Activated naive CD4-positive, alpha-beta T cell treated with anti-CD3 and anti-CD28 coated beads for 36 hours (primary cell): ENCODE results near the gene RARB. TPM values are rescaled to one million over a fixed set of nuclear protein-coding genes. Genes with fewer than 3 reads are reported as not detected.
A peak's percentile ranks its signal among the peaks of the same experiment; 100 is the strongest.

Experiments used
- CTCF ChIA-PET: fragments of 350-600 bp; sonication (Branson Sonifier 250); formaldehyde crosslinking; loops from one replicate; lab custom pipeline; 2021; ENCODE audit warnings: antibody characterized with exemption; lab: Charles Lee
- DNase-seq: peaks from one replicate; pipeline ENCODE4 v3.0.0-alpha.2; 2020
- H3K27ac Mint-ChIP-seq: one replicate; pipeline ENCODE4 v1.8.0; 2021; ENCODE audit warnings: mild to moderate bottlenecking, mixed read lengths
- H3K27me3 Mint-ChIP-seq: one replicate; pipeline ENCODE4 v1.8.0; 2021; ENCODE audit warnings: low read depth, mixed read lengths
- H3K36me3 Mint-ChIP-seq: one replicate; pipeline ENCODE4 v1.8.0; 2021; ENCODE audit warnings: low read depth, mixed read lengths
- H3K4me1 Mint-ChIP-seq: one replicate; pipeline ENCODE4 v1.8.0; 2021; ENCODE audit warnings: low read depth, mixed read lengths
- H3K4me3 Mint-ChIP-seq: one replicate; pipeline ENCODE4 v1.8.0; 2021; ENCODE audit warnings: mild to moderate bottlenecking, moderate library complexity, mixed read lengths
- H3K9me3 Mint-ChIP-seq: one replicate; pipeline ENCODE4 v1.8.0; 2021; ENCODE audit warnings: mixed read lengths
- intact Hi-C: fragments of 100-400 bp; cut with micrococcal nuclease; formaldehyde crosslinking; loops from one replicate; pipeline ENCODE4 v1.15.1; 2023
- total RNA-seq, 2 experiments: library from RNA; stranded (reverse); gene quantifications; one replicate each; pipeline ENCODE4 v1.2.3, GENCODE V29; 2021

Gene RARB
- total RNA-seq, 2 experiments from 2014 or later: not detected

DNA sequence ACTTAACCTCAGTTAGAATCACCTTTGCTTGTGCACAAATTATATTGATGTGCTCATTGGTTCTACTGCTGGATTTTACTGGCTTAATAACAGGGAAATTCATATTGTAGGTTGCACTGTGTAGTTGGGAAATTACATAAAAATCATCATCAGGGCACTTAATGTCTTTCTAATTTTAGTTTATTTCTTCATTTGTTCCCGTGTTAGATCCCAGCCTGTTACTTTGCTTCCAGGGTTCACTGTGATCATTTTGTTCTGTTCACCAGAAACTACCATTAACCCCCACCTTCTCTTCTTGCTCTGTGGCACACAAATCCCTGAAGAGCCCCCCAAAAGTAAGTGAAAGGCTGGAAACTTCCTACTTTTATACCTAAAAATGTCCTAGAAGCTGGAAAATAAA lies 80.4 kb downstream of the RARB start:
- Mint-ChIP-seq H3K36me3 (no peaks in the 10 kb centered on the region), H3K9me3 (no peaks in the 10 kb centered on the region), H3K27me3 (peaks cover 8% of the 10 kb centered on the region), H3K4me1 (no peaks in the 10 kb centered on the region), H3K27ac (no peak overlapping the region), H3K4me3 (no peak overlapping the region)
- CTCF ChIA-PET: no interaction called here
- intact Hi-C loops: no loop called here
- no peak for DNase-seq

DNA sequence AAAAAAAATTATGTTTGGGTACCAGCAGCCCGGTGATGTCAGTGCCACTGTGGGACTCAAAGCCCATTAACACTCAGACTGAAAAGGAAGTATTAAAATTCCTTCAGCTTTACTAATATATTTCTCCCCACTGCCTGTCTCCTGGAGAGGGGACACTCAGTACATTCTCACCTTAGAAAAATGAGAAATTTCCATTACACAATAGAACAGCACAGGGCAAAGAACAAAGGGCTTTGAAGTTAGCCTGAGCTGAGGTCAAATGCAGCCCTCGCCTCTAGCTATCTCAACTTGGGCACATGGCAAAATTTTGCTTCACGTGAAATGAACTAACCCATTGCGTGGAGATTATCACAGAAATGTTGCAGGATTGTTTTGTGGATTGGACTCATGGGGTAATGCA lies 80.8 kb downstream of the RARB start:
- H3K27me3 Mint-ChIP-seq: peaks cover 10% of the 10 kb centered on the region
- H3K4me1 Mint-ChIP-seq: no peaks in the 10 kb centered on the region
- no peak overlapping the region for H3K4me3 Mint-ChIP-seq
- DNase-seq: no peak
- no peaks in the 10 kb centered on the region for H3K36me3 Mint-ChIP-seq
- H3K27ac Mint-ChIP-seq: no peak overlapping the region
- H3K9me3 Mint-ChIP-seq: no peaks in the 10 kb centered on the region
- intact Hi-C loops: no loop called here
- CTCF ChIA-PET: no interaction called here

DNA sequence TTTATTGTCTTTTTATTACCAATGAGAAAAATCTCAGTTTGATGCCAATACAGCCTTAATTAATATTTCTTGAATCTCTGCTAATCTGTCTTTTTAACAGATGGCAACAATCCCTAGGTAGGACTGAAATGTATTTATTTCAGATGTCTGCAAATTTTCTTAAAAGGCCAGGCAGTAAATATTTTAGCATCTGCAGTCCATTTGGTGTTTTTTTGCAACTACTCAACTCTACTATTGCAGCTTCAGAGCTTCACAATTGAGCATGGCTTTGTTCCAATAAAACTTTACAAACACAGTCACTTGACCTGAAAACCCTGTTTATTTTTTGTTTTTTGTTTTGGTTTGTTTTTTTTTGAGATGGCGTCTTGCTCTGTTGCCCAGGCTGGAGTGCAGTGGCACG lies 82.7 kb downstream of the RARB start:
- H3K4me3 Mint-ChIP-seq: no peak overlapping the region
- H3K27ac Mint-ChIP-seq: no peak overlapping the region
- CTCF ChIA-PET: no interaction called here
- intact Hi-C loops: no loop called here
- no peaks in the 10 kb centered on the region for H3K9me3 Mint-ChIP-seq
- no peaks in the 10 kb centered on the region for H3K4me1 Mint-ChIP-seq
- no peak for DNase-seq
- H3K27me3 Mint-ChIP-seq: peaks cover 10% of the 10 kb centered on the region
- no peaks in the 10 kb centered on the region for H3K36me3 Mint-ChIP-seq

DNA sequence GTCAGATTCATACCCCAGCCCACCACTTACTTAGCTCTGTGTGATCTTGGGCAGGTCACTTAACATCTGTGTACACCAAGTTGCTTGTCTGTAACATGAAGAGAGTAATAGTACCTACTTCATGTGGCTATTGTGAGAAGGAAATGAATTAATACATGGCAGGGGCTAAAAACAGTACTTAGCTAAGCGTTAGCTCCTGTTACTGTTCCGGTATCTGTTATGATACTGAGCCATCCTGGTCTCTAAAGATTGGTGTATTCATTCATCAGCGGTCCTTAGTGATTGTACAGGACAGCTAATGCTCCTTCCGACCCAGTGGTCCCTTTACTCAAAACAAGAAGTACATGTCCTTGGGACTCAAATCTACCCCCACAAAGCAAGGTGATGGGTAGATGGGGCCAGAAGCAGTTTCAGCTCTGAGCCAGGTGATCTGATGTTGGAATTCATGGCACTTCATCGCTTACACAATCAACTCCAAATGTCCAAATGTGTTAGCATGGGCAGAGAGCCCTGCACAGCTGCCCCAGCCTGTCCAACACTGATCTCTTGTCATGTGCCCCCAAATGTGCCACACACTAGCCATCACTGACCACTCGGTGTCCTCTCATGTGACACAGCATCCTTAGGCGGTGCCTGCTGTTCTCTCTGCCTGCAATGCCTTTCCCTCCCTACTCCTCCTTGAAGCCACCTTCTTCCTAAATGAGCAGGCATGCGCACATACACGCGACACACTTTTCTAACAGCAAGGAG lies 84.1 kb downstream of the RARB start:
- Mint-ChIP-seq H3K27me3 (peaks cover 10% of the 10 kb centered on the region), H3K27ac (no peak overlapping the region), H3K36me3 (no peaks in the 10 kb centered on the region), H3K4me1 (no peaks in the 10 kb centered on the region), H3K9me3 (no peaks in the 10 kb centered on the region), H3K4me3 (no peak overlapping the region)
- intact Hi-C loops: no loop called here
- CTCF ChIA-PET: interaction anchor here (1.1 kb wide), 1 partner anchor 21 kb away, joined by 3 read pairs; no protein-coding TSS in a partner anchor
- DNase-seq: no peak

DNA sequence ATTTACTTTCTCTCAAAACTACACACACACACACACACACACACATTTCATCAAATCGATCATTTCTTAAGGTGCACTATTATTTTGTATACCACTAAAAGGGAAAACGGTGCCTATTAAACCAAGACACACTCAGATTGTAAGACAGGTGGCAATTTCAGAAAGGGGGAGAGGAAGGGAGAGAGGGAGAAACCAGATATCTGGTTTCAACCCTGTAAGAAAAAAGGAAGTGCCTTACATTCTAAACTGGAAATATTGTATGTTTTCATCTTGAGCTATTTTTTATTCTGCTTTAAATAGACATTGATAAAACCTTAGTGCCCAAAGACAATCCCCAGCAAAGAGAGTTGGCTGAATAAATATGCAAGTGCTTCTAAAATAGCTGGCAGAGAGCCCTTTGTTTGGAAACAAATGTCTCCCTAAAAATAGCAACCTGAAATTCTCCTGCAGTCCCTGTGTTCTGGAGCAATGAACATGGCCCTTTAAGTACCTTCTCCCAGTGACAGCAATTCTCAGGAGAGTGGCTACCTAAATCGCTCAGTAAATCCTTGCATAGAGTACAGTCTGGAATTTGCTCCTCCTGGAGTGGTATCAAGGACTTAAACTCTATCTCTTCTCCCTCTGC lies 85.7 kb downstream of the RARB start:
- no peak for DNase-seq
- H3K27me3 Mint-ChIP-seq: peaks cover 10% of the 10 kb centered on the region
- CTCF ChIA-PET: no interaction called here
- intact Hi-C loops: no loop called here
- no peaks in the 10 kb centered on the region for H3K4me1 Mint-ChIP-seq
- H3K4me3 Mint-ChIP-seq: no peak overlapping the region
- H3K36me3 Mint-ChIP-seq: no peaks in the 10 kb centered on the region
- H3K27ac Mint-ChIP-seq: no peak overlapping the region
- no peaks in the 10 kb centered on the region for H3K9me3 Mint-ChIP-seq

DNA sequence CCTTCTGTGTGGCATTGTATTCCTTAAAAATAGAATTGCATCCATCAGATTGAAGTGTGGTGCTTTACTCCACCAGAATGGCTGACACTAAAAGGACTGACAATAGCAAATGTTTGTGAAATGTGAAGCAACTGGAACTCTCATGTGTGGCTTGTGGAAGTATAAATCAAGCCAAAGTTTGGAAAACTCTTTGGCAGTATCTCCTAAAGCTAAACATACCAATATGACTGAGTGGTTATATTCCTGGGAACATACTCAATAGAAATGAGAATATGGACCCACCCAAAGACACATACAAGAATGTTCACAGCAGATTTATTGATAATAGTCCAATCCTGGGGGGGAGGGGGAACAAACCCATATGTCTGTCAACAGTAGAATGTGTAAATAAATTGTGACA lies 87.1 kb downstream of the RARB start:
- Mint-ChIP-seq H3K36me3 (no peaks in the 10 kb centered on the region), H3K4me3 (no peak overlapping the region), H3K27me3 (peaks cover 10% of the 10 kb centered on the region), H3K4me1 (no peaks in the 10 kb centered on the region), H3K27ac (no peak overlapping the region), H3K9me3 (no peaks in the 10 kb centered on the region)
- intact Hi-C loops: no loop called here
- CTCF ChIA-PET: interaction anchor here (0.6 kb wide), 1 partner anchor 397 kb away, joined by 4 read pairs; no protein-coding TSS in a partner anchor
- no peak for DNase-seq

DNA sequence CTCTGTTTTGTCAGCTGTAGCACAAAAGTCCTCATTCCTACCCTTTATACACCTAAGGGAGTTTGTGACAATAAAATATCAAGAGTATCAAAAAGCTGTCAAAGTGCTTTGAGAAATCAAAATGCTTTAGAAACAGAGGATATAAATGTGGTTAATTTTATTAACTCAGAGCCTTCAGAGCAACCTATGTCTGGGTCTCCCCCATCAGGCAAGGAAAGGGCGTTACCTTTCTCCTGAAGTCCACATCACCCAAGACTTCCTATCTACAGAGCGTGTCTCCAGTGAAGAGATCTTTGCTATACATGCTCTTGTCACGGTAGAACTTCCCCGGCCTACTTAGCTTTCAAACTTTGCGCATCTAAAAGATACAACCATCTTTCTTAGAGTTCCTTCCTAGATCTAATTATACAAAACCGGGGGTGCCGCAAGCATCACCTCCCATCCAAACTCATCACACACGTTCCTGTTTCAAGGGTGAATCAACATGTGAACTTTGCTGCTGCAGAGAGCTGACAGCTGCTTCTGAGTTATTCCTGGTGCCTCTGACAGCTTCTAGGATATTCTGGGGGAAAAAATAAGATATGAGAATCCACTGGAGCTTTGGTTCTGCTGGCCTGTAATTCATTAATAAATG lies 93.0 kb downstream of the RARB start:
- intact Hi-C loops: no loop called here
- Mint-ChIP-seq H3K4me1 (no peaks in the 10 kb centered on the region), H3K9me3 (no peaks in the 10 kb centered on the region), H3K36me3 (no peaks in the 10 kb centered on the region), H3K27me3 (peaks cover 7% of the 10 kb centered on the region), H3K27ac (no peak overlapping the region), H3K4me3 (no peak overlapping the region)
- no peak for DNase-seq
- CTCF ChIA-PET: interaction anchor here (1.6 kb wide), 1 partner anchor 12 kb away, joined by 5 read pairs; no protein-coding TSS in a partner anchor

DNA sequence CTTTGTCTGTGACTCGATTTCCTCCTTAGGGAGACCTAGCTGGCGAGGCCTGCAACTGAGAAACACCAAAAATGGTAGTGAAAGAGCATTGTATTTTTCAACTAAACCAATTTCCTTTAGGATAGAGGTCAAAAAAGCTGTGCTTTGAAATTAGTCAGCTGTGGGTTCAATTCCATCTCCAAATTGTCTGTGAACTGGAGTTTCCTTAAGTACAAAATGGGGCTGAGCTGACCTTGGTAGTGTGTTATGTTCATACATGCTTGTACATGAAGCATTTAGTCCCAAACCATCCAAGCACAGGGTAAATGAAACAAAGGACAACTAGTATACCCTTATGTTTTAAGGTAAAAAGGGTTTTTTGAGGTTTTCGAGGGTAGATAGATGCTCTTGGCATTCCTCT lies 99.3 kb downstream of the RARB start:
- peaks cover 7% of the 10 kb centered on the region for H3K27me3 Mint-ChIP-seq
- H3K4me1 Mint-ChIP-seq: no peaks in the 10 kb centered on the region
- no peak for DNase-seq
- H3K9me3 Mint-ChIP-seq: peaks cover 4% of the 10 kb centered on the region
- H3K27ac Mint-ChIP-seq: no peak overlapping the region
- intact Hi-C loops: no loop called here
- no peaks in the 10 kb centered on the region for H3K36me3 Mint-ChIP-seq
- H3K4me3 Mint-ChIP-seq: no peak overlapping the region
- CTCF ChIA-PET: interaction anchor here (0.5 kb wide), 1 partner anchor 90 kb away, joined by 3 read pairs; no protein-coding TSS in a partner anchor

DNA sequence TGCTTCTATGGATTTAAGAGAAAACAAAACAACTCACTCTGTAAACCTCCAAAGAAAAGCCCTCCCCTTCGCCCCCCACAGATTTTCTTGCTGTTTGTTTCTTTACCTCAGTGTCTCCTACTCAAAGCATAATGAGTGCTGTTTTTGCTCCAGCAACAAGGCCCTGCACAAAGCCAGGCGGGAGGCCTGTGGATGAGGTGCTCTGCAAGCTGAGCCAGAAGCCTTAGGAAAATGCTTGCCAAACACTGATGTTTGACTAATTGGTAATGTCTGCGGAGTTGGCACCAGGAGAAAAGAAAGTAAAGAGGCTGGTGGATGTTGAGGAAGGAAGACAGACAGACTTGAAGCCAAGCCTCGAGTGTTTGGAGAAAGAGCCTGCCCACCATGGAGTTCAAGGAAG lies 99.7 kb downstream of the RARB start:
- Mint-ChIP-seq H3K27ac (no peak overlapping the region), H3K9me3 (peaks cover 5% of the 10 kb centered on the region), H3K27me3 (peaks cover 8% of the 10 kb centered on the region), H3K4me3 (no peak overlapping the region), H3K4me1 (no peaks in the 10 kb centered on the region), H3K36me3 (no peaks in the 10 kb centered on the region)
- no peak for DNase-seq
- intact Hi-C loops: no loop called here
- CTCF ChIA-PET: no interaction called here

DNA sequence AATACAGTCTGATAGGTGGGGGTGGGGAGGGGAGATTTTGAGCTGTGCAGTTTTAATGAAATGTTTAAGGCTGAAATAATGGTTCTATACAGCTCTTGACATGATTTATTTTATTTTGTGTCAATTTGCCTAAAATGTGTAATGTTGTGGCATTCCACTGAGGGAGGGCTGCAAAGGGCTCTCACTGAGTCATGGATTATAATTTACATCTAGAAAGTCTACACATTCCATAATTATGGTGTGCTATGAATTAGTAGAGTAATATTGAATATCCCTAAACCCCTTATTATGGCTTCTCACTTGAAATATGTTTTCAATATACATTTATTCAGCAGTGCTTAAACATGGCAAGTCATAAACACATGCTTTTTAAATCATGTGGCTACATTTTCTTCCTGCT lies 103.9 kb downstream of the RARB start:
- intact Hi-C loops: loop anchor here (1.0 kb wide), 1 partner anchor 62 kb away; no protein-coding TSS in a partner anchor
- H3K27me3 Mint-ChIP-seq: peaks cover 7% of the 10 kb centered on the region
- CTCF ChIA-PET: interaction anchor here (1.2 to 2.1 kb wide), 7 partner anchors 9 to 64 kb away, joined by 3 to 11 read pairs (median 6); no protein-coding TSS in a partner anchor
- no peaks in the 10 kb centered on the region for H3K4me1 Mint-ChIP-seq
- no peak overlapping the region for H3K4me3 Mint-ChIP-seq
- H3K36me3 Mint-ChIP-seq: no peaks in the 10 kb centered on the region
- H3K9me3 Mint-ChIP-seq: peaks cover 5% of the 10 kb centered on the region
- DNase-seq: no peak
- H3K27ac Mint-ChIP-seq: no peak overlapping the region

DNA sequence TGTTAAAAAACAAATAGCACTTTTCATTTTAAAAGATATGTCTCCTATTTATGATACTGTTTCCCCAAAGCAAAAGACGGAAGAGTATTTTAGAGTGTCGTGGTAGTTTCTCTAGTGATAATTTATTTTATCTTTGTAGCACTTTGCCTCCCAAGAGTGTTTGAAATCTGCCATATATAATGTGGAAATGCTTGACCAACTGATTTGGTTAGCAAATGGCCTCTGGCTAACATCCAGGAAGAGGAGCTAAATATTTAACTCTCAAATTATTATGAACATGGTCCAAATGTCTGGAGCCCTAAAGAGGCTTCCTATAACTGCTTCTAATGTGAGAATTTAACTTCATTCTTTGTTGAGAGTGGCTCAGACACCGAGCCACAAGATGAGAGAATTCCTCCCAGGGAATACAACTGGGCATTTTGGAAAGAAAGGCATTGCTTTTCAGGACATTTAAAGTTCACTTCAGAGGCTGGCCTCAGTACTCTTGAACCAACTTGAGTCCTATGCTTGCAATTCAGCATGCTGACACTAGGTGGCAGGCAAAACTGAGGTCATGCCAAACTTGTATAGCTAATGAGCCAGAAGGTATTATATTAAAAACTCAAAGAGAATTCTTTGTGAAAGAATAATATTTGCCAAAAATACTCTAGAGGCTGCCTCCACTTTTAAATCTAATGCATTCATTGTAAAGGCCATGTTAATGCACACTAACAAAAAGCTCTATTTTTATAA lies 104.5 kb downstream of the RARB start:
- H3K4me1 Mint-ChIP-seq: no peaks in the 10 kb centered on the region
- no peaks in the 10 kb centered on the region for H3K36me3 Mint-ChIP-seq
- no peak overlapping the region for H3K27ac Mint-ChIP-seq
- H3K9me3 Mint-ChIP-seq: peaks cover 5% of the 10 kb centered on the region
- intact Hi-C loops: loop anchor here (1.0 kb wide), 1 partner anchor 62 kb away; no protein-coding TSS in a partner anchor
- DNase-seq: peak; percentile 63
- CTCF ChIA-PET: interaction anchor here (0.7 to 2.1 kb wide), 13 partner anchors 9 to 63 kb away, joined by 3 to 11 read pairs (median 4); no protein-coding TSS in a partner anchor
- H3K4me3 Mint-ChIP-seq: no peak overlapping the region
- peaks cover 7% of the 10 kb centered on the region for H3K27me3 Mint-ChIP-seq

DNA sequence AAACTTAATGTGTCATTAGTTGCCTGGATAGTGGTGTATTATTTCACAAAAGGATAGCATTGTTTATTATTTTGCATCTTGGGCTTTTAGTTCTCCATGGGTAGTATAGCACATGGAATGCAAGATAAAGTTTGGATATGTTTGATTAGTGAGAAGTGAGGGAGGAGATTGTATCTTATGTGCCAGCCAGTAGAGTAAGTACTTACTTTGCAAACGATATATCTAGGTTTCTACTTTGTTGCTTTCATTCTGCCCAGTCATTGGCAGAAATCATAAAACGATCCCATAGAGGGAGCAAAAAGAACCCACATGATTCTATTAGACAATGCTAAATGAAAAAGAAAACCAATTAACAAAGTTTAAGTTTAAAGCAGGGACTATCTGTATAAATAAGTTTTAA lies 105.3 kb downstream of the RARB start:
- Mint-ChIP-seq H3K4me1 (no peaks in the 10 kb centered on the region), H3K4me3 (no peak overlapping the region), H3K27ac (no peak overlapping the region), H3K27me3 (peaks cover 7% of the 10 kb centered on the region), H3K9me3 (peaks cover 5% of the 10 kb centered on the region), H3K36me3 (no peaks in the 10 kb centered on the region)
- CTCF ChIA-PET: interaction anchor here (0.7 to 2.1 kb wide), 10 partner anchors 8 to 60 kb away, joined by 3 to 11 read pairs (median 4); no protein-coding TSS in a partner anchor
- no peak for DNase-seq
- intact Hi-C loops: no loop called here
